ENCODE measurements around the gene RPS14.

GRCh38 chr5:150498501-150498900 is 49.0 kb upstream of the RPS14 start:
- TF ChIP-seq CEBPB (IDR thresholded peaks at IDR 0.05; ENCODE audit: low read depth, low read length), result no peak
- TF ChIP-seq SMC3 (IDR thresholded peaks at IDR 0.05; ENCODE audit: low read depth, low read length), result no peak
- no peak for TF ChIP-seq RCOR1 (IDR thresholded peaks at IDR 0.05; ENCODE audit: insufficient replicate concordance, low read length)
- TF ChIP-seq CTCF (conservative IDR thresholded peaks at IDR 0.05; ENCODE audit: low read depth, low read length), result no peak
- TF ChIP-seq NFE2L2 (IDR thresholded peaks at IDR 0.05; ENCODE audit: low read depth, low read length), result no peak
- no peak for TF ChIP-seq POLR2A (IDR thresholded peaks at IDR 0.05; ENCODE audit: low read depth, low read length)
- no peak for TF ChIP-seq USF2 (IDR thresholded peaks at IDR 0.05; ENCODE audit: low read depth, low read length)
- TF ChIP-seq RFX5 (IDR thresholded peaks at IDR 0.05; ENCODE audit: low read depth, low read length), result no peak
